ENCODE data around the gene GAB4. TPM values are rescaled to one million over a fixed set of nuclear protein-coding genes. Genes with fewer than 3 reads are reported as not detected.
"Not testable (repeated sequence)": the region's sequence is repeated elsewhere in the genome, so short reads cannot be mapped to it uniquely, and the experiment has no call there.

GAB4 gene
- total RNA-seq, 4 donors from 2014 or later: not detected

GRCh38 chr22:17035246-17035645 lies 27.2 kb upstream of the GAB4 start:
- Histone ChIP-seq H3K4me3 (no peak overlapping the region), H3K27ac (no peak overlapping the region), H3K9me3 (no peaks in the 10 kb centered on the region), H3K27me3 (peaks cover 21% of the 10 kb centered on the region), H3K4me1 (no peaks in the 10 kb centered on the region), H3K36me3 (no peaks in the 10 kb centered on the region)
- no peak for TF ChIP-seq POLR2A (IDR thresholded peaks at IDR 0.05)
- no peak for TF ChIP-seq EP300 (IDR thresholded peaks at IDR 0.05; ENCODE audit: low read depth)
- TF ChIP-seq POLR2AphosphoS5 (IDR thresholded peaks at IDR 0.05): no peak
- TF ChIP-seq, protein P1, sequence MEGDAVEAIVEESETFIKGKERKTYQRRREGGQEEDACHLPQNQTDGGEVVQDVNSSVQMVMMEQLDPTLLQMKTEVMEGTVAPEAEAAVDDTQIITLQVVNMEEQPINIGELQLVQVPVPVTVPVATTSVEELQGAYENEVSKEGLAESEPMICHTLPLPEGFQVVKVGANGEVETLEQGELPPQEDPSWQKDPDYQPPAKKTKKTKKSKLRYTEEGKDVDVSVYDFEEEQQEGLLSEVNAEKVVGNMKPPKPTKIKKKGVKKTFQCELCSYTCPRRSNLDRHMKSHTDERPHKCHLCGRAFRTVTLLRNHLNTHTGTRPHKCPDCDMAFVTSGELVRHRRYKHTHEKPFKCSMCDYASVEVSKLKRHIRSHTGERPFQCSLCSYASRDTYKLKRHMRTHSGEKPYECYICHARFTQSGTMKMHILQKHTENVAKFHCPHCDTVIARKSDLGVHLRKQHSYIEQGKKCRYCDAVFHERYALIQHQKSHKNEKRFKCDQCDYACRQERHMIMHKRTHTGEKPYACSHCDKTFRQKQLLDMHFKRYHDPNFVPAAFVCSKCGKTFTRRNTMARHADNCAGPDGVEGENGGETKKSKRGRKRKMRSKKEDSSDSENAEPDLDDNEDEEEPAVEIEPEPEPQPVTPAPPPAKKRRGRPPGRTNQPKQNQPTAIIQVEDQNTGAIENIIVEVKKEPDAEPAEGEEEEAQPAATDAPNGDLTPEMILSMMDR (IDR thresholded peaks at IDR 0.05): no peak
- in situ Hi-C loops (cut with MboI; ENCODE audit: low pct_ligation_motif_present in 1 of 4, low pct_unique_long_range_greater_than_20kb in 1 of 4, low sequenced_read_pairs in 3 of 4) (no loop called here), intact Hi-C loops (cut with DNase I; ENCODE audit: low total_unique reads) (no loop called here)
- WGBS, 2 donors (ENCODE audit: low coverage in 1 of 2): 71 to 73% methylated on average over 4 of the region's 4 CpGs
- no peak for DNase-seq

GRCh38 chr22:17034532-17034931 lies 26.5 kb upstream of the GAB4 start:
- H3K9me3 ChIP-seq; H3K4me1 ChIP-seq; H3K27ac ChIP-seq; in situ Hi-C loops (cut with MboI; ENCODE audit: low pct_ligation_motif_present in 1 of 4, low pct_unique_long_range_greater_than_20kb in 1 of 4, low sequenced_read_pairs in 3 of 4); H3K36me3 ChIP-seq; DNase-seq; intact Hi-C loops (cut with DNase I; ENCODE audit: low total_unique reads); H3K4me3 ChIP-seq: not testable (repeated sequence)
- WGBS, 2 donors (ENCODE audit: low coverage in 1 of 2): 83% methylated on average over 2 of the region's 2 CpGs; no CpG with 5 or more reads in 1 of the 2 donors
- peaks cover 21% of the 10 kb centered on the region for H3K27me3 ChIP-seq

DNA sequence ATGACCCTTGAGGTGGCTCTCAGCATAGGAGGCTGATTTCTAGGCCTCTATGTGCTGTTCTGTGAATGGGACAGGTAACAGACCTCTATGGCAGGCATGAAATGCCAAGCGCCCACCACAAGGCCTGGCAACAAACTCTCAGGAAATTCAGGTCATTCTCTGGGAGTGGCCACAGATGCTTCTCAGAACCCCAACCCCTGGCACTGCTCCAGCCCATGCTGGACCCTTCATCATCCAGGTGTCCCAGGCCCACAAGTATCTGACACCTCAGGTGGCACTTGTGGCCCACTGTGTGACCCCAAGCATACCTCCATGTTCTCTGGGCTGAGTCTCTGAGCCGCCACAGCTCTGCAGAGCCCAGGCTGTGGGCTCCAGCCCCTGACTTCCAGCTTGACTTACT lies 24.3 kb upstream of the GAB4 start:
- in situ Hi-C loops (cut with MboI; ENCODE audit: low pct_ligation_motif_present in 1 of 4, low pct_unique_long_range_greater_than_20kb in 1 of 4, low sequenced_read_pairs in 3 of 4); H3K4me3 ChIP-seq; H3K9me3 ChIP-seq; H3K36me3 ChIP-seq; H3K4me1 ChIP-seq; H3K27ac ChIP-seq; intact Hi-C loops (cut with DNase I; ENCODE audit: low total_unique reads); DNase-seq: not testable (repeated sequence)
- peaks cover 17% of the 10 kb centered on the region for H3K27me3 ChIP-seq
- WGBS, 2 donors (ENCODE audit: low coverage in 1 of 2): 100% methylated on average over 1 of the region's 2 CpGs; no CpG with 5 or more reads in 1 of the 2 donors

- in situ Hi-C loops (cut with MboI; ENCODE audit: low pct_ligation_motif_present in 1 of 4, low pct_unique_long_range_greater_than_20kb in 1 of 4, low sequenced_read_pairs in 3 of 4); intact Hi-C loops (cut with DNase I; ENCODE audit: low total_unique reads); H3K4me1 ChIP-seq; H3K9me3 ChIP-seq; DNase-seq; H3K4me3 ChIP-seq; H3K27ac ChIP-seq; H3K36me3 ChIP-seq; H3K27me3 ChIP-seq: not testable (repeated sequence)
- WGBS, 2 donors (ENCODE audit: low coverage in 1 of 2): 52 to 92% methylated on average over 2 to 5 of the region's 5 CpGs
These were observed 16.4 kb upstream of the GAB4 start for GRCh38 chr22:17024380-17024779.

GRCh38 chr22:17015552-17015951 lies 7.5 kb upstream of the GAB4 start:
- intact Hi-C loops (cut with DNase I; ENCODE audit: low total_unique reads); H3K9me3 ChIP-seq; H3K27ac ChIP-seq; H3K27me3 ChIP-seq; in situ Hi-C loops (cut with MboI; ENCODE audit: low pct_ligation_motif_present in 1 of 4, low pct_unique_long_range_greater_than_20kb in 1 of 4, low sequenced_read_pairs in 3 of 4); H3K4me3 ChIP-seq; H3K36me3 ChIP-seq; DNase-seq; H3K4me1 ChIP-seq: not testable (repeated sequence)
- 83% methylated on average over 6 of the region's 6 CpGs; no CpG with 5 or more reads in 1 of the 2 donors for WGBS, 2 donors (ENCODE audit: low coverage in 1 of 2)

- H3K9me3 ChIP-seq; H3K4me1 ChIP-seq; in situ Hi-C loops (cut with MboI; ENCODE audit: low pct_ligation_motif_present in 1 of 4, low pct_unique_long_range_greater_than_20kb in 1 of 4, low sequenced_read_pairs in 3 of 4); H3K27ac ChIP-seq; H3K27me3 ChIP-seq; H3K4me3 ChIP-seq; DNase-seq; H3K36me3 ChIP-seq; intact Hi-C loops (cut with DNase I; ENCODE audit: low total_unique reads): not testable (repeated sequence)
- 57% methylated on average over 3 of the region's 3 CpGs; no CpG with 5 or more reads in 1 of the 2 donors for WGBS, 2 donors (ENCODE audit: low coverage in 1 of 2)
These were observed 6.0 kb upstream of the GAB4 start for GRCh38 chr22:17014101-17014440.

GRCh38 chr22:17013396-17014100 lies 5.5 kb upstream of the GAB4 start:
- intact Hi-C loops (cut with DNase I; ENCODE audit: low total_unique reads): no loop called here
- Histone ChIP-seq H3K4me3 (no peak overlapping the region), H3K9me3 (no peaks in the 10 kb centered on the region), H3K4me1 (no peaks in the 10 kb centered on the region), H3K27ac (no peak overlapping the region), H3K27me3 (no peaks in the 10 kb centered on the region), H3K36me3 (no peaks in the 10 kb centered on the region)
- 96 to 100% methylated on average over 1 to 2 of the region's 2 CpGs for WGBS, 2 donors (ENCODE audit: low coverage in 1 of 2)
- in situ Hi-C loops (cut with MboI; ENCODE audit: low pct_ligation_motif_present in 1 of 4, low pct_unique_long_range_greater_than_20kb in 1 of 4, low sequenced_read_pairs in 3 of 4): no loop called here
- DNase-seq: no peak
- TF ChIP-seq POLR2AphosphoS5 (IDR thresholded peaks at IDR 0.05): no peak
- TF ChIP-seq, protein P1 (IDR thresholded peaks at IDR 0.05): no peak
- no peak for TF ChIP-seq EP300 (IDR thresholded peaks at IDR 0.05; ENCODE audit: low read depth)
- TF ChIP-seq POLR2A (IDR thresholded peaks at IDR 0.05): no peak

Measured in transverse colon (tissue), 4 donors.